HepG2 (cell line): ENCODE results near the gene PMVK. TPM values are rescaled to one million over a fixed set of nuclear protein-coding genes. Genes with fewer than 3 reads are reported as not detected.
A peak's percentile ranks its signal among the peaks of the same experiment; 100 is the strongest.

Source experiments
- ATAC-seq: fragments of 200-7000 bp; cut with Tn5 transposase; 3 replicates; pipeline ENCODE4 v1.9.1; 2020; ENCODE audit warnings: mild to moderate bottlenecking, moderate library complexity
- BruUV-seq: library from RNA; stranded (reverse); fragments of 400-500 nt; replicated peaks from 2 replicates; lab custom pipeline; 2021; lab: Mats Ljungman, UMichigan
- CTCF ChIA-PET: fragments of 300-600 bp; formaldehyde crosslinking; extraction: SDS; loops from one replicate; lab custom pipeline; 2021; ENCODE audit warnings: low total read pairs, inconsistent platforms, low intra/inter-chr PET ratio; lab: Yijun Ruan, JAX
- POLR2A ChIA-PET: fragments of 350-600 bp; sonication (Branson Sonifier 250); formaldehyde crosslinking; loops from one replicate; lab custom pipeline; 2020; ENCODE audit warnings: antibody characterized with exemption, inconsistent platforms; lab: Yijun Ruan, JAX
- DNase-seq: peaks from one replicate; pipeline ENCODE4 v3.0.0-alpha.2; 2015; ENCODE audit warnings: low spot score
- FAIRE-seq: peaks from 3 replicates; lab custom pipeline; 2011; peaks lifted over from hg19 to GRCh38; lab: Jason Lieb, UNC
- H2AFZ ChIP-seq: one replicate; pipeline ENCODE4 v1.6.1; 2011; ENCODE audit warnings: low read length, inconsistent platforms
- H3K27ac ChIP-seq: fragments of 300-600 bp; 3 replicates; pipeline ENCODE4 v1.8.0; 2011; ENCODE audit warnings: mixed run types, mild to moderate bottlenecking, mixed read lengths, low read length, inconsistent platforms; ENCODE audit not compliant: insufficient read depth; ENCODE audit errors: extremely low read length
- H3K27me3 ChIP-seq, 2 experiments: fragments of 200-600 bp in 1 of 2; 2 replicates in 1 of 2; 3 replicates in 1 of 2; pipeline versions ENCODE4 v1.6.0 to v1.8.0; 2011; ENCODE audit warnings: low read length in 2 of 2, mild to moderate bottlenecking in 2 of 2, moderate library complexity in 2 of 2, inconsistent platforms in 1 of 2; ENCODE audit not compliant: insufficient read depth in 2 of 2, control insufficient read depth in 1 of 2
- H3K36me3 ChIP-seq, 2 experiments: fragments of 200-600 bp in 1 of 2; replicated peaks in 1 of 2; 2 replicates in 1 of 2; 3 replicates in 1 of 2; pipeline versions ENCODE4 v1.5.1 to v1.8.0; 2011; ENCODE audit warnings: low read length in 2 of 2, inconsistent platforms in 1 of 2; ENCODE audit not compliant: insufficient read depth in 2 of 2, control insufficient read depth in 1 of 2
- H3K4me1 ChIP-seq: 2 replicates; pipeline ENCODE4 v1.5.1; 2012; ENCODE audit warnings: low read length, inconsistent platforms; ENCODE audit not compliant: insufficient read depth
- H3K4me2 ChIP-seq: 2 replicates; pipeline ENCODE4 v1.6.0; 2011; ENCODE audit warnings: low read depth, low read length, inconsistent platforms
- H3K4me3 ChIP-seq, 3 experiments: fragments of 200-600 bp in 1 of 3; sonication (generic), shearing (Covaris generic) in 1 of 3; replicated peaks in 1 of 3; 2 replicates each; pipeline ENCODE4 v1.5.1; 2011 to 2016; ENCODE audit warnings: low read length in 3 of 3, inconsistent platforms in 2 of 3, low read depth in 2 of 3, mild to moderate bottlenecking in 2 of 3, control low read depth in 1 of 3, mixed read lengths in 1 of 3; ENCODE audit not compliant: insufficient read depth in 1 of 3
- H3K79me2 ChIP-seq: one replicate; pipeline ENCODE4 v1.6.1; 2011; ENCODE audit warnings: low read length, inconsistent platforms; ENCODE audit not compliant: insufficient read depth
- H3K9ac ChIP-seq: 2 replicates; pipeline ENCODE4 v1.6.0; 2011; ENCODE audit warnings: mild to moderate bottlenecking, low read depth, low read length, inconsistent platforms; ENCODE audit not compliant: insufficient read depth
- H3K9me3 ChIP-seq: 2 replicates; pipeline ENCODE4 v1.5.1; 2012; ENCODE audit warnings: mild to moderate bottlenecking, low read length
- H4K20me1 ChIP-seq: 2 replicates; pipeline ENCODE4 v1.6.0; 2011; ENCODE audit warnings: inconsistent platforms, mild to moderate bottlenecking, low read length, moderate library complexity; ENCODE audit not compliant: insufficient read depth
- AKAP8 ChIP-seq: sonication (generic); formaldehyde crosslinking; IDR thresholded peaks from 2 replicates; pipeline ENCODE4 v1.5.1; 2020; ENCODE audit warnings: mild to moderate bottlenecking, missing genetic modification reagents
- FUBP1 ChIP-seq: sonication (generic); formaldehyde crosslinking; IDR thresholded peaks from 2 replicates; pipeline ENCODE4 v1.5.1; 2020; ENCODE audit warnings: missing genetic modification reagents, mild to moderate bottlenecking, borderline replicate concordance
- HNRNPLL ChIP-seq: fragments of 200-400 bp; formaldehyde crosslinking; IDR thresholded peaks from 2 replicates; pipeline ENCODE4 v1.6.1; 2017; ENCODE audit warnings: mild to moderate bottlenecking, low read depth, low read length; ENCODE audit not compliant: poor library complexity, severe bottlenecking
- MLXIP ChIP-seq: sonication (generic); formaldehyde crosslinking; IDR thresholded peaks from 2 replicates; pipeline ENCODE4 v1.9.0; 2021; ENCODE audit warnings: missing genetic modification reagents, borderline replicate concordance
- PREB ChIP-seq: sonication (generic); formaldehyde crosslinking; IDR thresholded peaks from 2 replicates; pipeline ENCODE4 v1.4.0; 2020; ENCODE audit warnings: missing genetic modification reagents
- RXRB ChIP-seq: IDR thresholded peaks from 2 replicates; pipeline ENCODE4 v1.6.1; 2016; ENCODE audit warnings: borderline replicate concordance, missing genetic modification reagents, missing compliant biosample characterization
- SMC3 ChIP-seq: IDR thresholded peaks from 2 replicates; pipeline ENCODE4 v1.6.1; 2011; ENCODE audit warnings: low read length, improper control_type of control experiment
- STAG1 ChIP-seq: sonication (generic); formaldehyde crosslinking; IDR thresholded peaks from 2 replicates; pipeline ENCODE4 v1.4.0; 2020; ENCODE audit warnings: missing genetic modification reagents
- YEATS4 ChIP-seq: sonication (generic); formaldehyde crosslinking; IDR thresholded peaks from 2 replicates; pipeline ENCODE4 v1.4.0; 2020; ENCODE audit warnings: missing genetic modification reagents, borderline replicate concordance
- ZEB1 ChIP-seq: IDR thresholded peaks from 2 replicates; pipeline ENCODE4 v1.6.1; 2012; ENCODE audit warnings: mild to moderate bottlenecking, low read depth, inconsistent platforms; ENCODE audit not compliant: insufficient replicate concordance
- ZFP36 ChIP-seq: fragments of 150-350 bp; IDR thresholded peaks from 2 replicates; pipeline ENCODE4 v1.6.1; 2018; ENCODE audit warnings: borderline replicate concordance, low read length, low read depth; ENCODE audit not compliant: partially characterized antibody
- ZKSCAN5 ChIP-seq: sonication (generic); formaldehyde crosslinking; IDR thresholded peaks from 2 replicates; pipeline ENCODE4 v1.5.1; 2020; ENCODE audit warnings: mild to moderate bottlenecking, missing genetic modification reagents
- ZNF556 ChIP-seq: sonication (generic); formaldehyde crosslinking; IDR thresholded peaks from 2 replicates; pipeline ENCODE4 v1.4.0; 2020; ENCODE audit warnings: mild to moderate bottlenecking, missing genetic modification reagents, borderline replicate concordance
- ZNF678 ChIP-seq: sonication (generic); formaldehyde crosslinking; IDR thresholded peaks from 2 replicates; pipeline ENCODE4 v1.4.0; 2020; ENCODE audit warnings: mild to moderate bottlenecking, missing genetic modification reagents
- WGBS: methylation state at CpG from one replicate; pipeline ENCODE4 v1.1.6; 2017; ENCODE audit warnings: low lambda C conversion rate; 5-methylcytosine and 5-hydroxymethylcytosine counted together
- in situ Hi-C: cut with HindIII; loops from 2 replicates; pipeline ENCODE4 v1.10.0; 2017; ENCODE audit warnings: low pct_unique_long_range_greater_than_20kb; ENCODE audit not compliant: extremely low pct_ligation_motif_present
- intact Hi-C: fragments of 100-400 bp; cut with micrococcal nuclease; formaldehyde crosslinking; loops from one replicate; pipeline ENCODE4 v1.10.0; 2022; ENCODE audit not compliant: unreplicated experiment
- polyA plus RNA-seq, 8 experiments: library from polyadenylated mRNA; depleted of rRNA in 3 of 8; stranded (reverse) in 7 of 8; unstranded in 1 of 8; fragments of >200 nt; fragmentation: Illumina TruSeq in 4 of 8; extraction: Trizol in 4 of 8; gene quantifications; 2 replicates each; pipeline versions ENCODE4 v1.2.1 to v1.2.3, GENCODE V29; 2011 to 2016; ENCODE audit warnings: low read depth in 4 of 8, missing spikeins in 1 of 8, mixed read lengths in 1 of 8; ENCODE audit not compliant: insufficient read depth in 1 of 8
- total RNA-seq, 5 experiments: library from RNA; depleted of rRNA; stranded (reverse); fragments of >200 nt; fragmentation: Illumina TruSeq; extraction: Trizol; gene quantifications; 2 replicates each; pipeline ENCODE4 v1.2.3, GENCODE V29; 2016; ENCODE audit warnings: low read depth in 1 of 5
- TF ChIP-seq, protein P1 (sequence below): sonication (generic); formaldehyde crosslinking; IDR thresholded peaks from 2 replicates; pipeline ENCODE4 v1.8.0; 2022; ENCODE audit warnings: mild to moderate bottlenecking, missing genetic modification reagents, moderate library complexity

Gene PMVK
- total and polyA plus RNA-seq, 2 of the 13 experiments (the other 11 are each of a cell fraction or from before 2014, with no cell fraction given): 3.9 to 12.6 TPM

DNA sequence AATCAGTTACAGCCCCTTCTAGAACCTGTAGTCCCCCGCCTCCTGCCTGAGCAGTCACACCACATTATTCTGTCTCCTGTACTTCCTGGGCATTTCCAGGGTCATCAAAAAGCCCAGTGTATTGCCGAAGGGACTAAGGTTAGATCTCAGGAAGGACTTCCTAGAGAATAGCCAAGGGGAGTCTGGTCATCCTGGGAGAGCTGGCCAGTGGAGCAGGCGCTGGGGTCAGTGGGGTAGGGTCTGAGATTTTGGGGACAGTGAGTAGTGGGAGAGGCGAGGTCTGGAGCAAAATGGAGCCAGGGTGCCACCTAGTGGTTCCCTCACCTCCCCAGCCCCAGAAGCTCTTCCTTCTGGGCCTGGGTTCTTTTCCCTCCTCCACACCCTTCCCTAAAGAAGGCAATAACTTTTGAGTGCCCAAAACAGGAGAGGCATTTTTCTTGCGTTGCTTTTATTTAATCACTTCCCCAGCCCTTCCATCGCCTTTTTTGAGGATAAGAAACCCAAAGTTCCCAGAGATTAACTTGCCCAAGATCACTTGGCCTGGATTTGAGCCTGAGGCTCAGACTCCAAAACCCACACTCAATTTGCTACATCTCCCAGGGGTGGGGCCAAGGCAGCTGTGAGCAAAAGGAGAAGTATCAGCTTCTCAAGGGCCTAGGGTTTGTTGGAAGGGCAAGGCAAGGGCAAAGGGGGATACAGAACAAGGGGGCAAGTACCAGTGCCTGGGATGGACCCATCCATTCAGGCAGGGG, 7.3 kb upstream of the PMVK start:
- in situ Hi-C loops: no loop called here
- ATAC-seq: peak; percentile 14; the same call in 1 of the 3 replicates
- Histone ChIP-seq H3K79me2 (no peaks in the 10 kb centered on the region), H3K4me1 (peaks cover 71% of the 10 kb centered on the region), H3K9me3 (no peaks in the 10 kb centered on the region), H3K9ac (peak overlapping the region; percentile 60), H3K36me3 (peaks cover 0 to 2% of the 10 kb centered on the region in 2 experiments; a peak in 2 of 5 replicates), H2AFZ (no peak overlapping the region), H4K20me1 (no peaks in the 10 kb centered on the region), H3K4me3 (peak overlapping the region in 1 of 3 experiments; percentile 27; a peak in 2 of 6 replicates), H3K27ac (peak overlapping the region; percentile 88), H3K27me3 (no peaks in the 10 kb centered on the region), H3K4me2 (peak overlapping the region; percentile 56)
- intact Hi-C loops: loop anchor here (1.0 kb wide), 1 partner anchor 38 kb away; no protein-coding TSS in a partner anchor
- FAIRE-seq: peak; percentile 51
- CTCF ChIA-PET: interaction anchor here (1.7 kb wide), 1 partner anchor 73 kb away, joined by 5 read pairs; no protein-coding TSS in a partner anchor
- no TSS peak for BruUV-seq
- 19% methylated on average over 5 of the region's 6 CpGs for WGBS
- DNase-seq: no peak
- POLR2A ChIA-PET: interaction anchor here (1.0 to 3.0 kb wide), 12 partner anchors 7 to 120 kb away, joined by 3 to 22 read pairs (median 5); partner anchors contain the start of genes EFNA4, PMVK and PYGO2
- TF ChIP-seq HNRNPLL (no peak), ZFP36 (no peak), FUBP1 (CRISPR knock-in tag) (no peak), RXRB (peak; percentile 29; the same call in 1 of the 2 replicates), ZKSCAN5 (CRISPR knock-in tag) (no peak), AKAP8 (CRISPR knock-in tag) (no peak), SMC3 (peak; percentile 71), ZEB1 (peak; percentile 36), ZNF678 (no peak), STAG1 (peak; percentile 74), YEATS4 (CRISPR knock-in tag) (no peak), ZNF556 (CRISPR knock-in tag) (no peak), MLXIP (no peak), PREB (CRISPR knock-in tag) (no peak)
- TF ChIP-seq, protein P1, sequence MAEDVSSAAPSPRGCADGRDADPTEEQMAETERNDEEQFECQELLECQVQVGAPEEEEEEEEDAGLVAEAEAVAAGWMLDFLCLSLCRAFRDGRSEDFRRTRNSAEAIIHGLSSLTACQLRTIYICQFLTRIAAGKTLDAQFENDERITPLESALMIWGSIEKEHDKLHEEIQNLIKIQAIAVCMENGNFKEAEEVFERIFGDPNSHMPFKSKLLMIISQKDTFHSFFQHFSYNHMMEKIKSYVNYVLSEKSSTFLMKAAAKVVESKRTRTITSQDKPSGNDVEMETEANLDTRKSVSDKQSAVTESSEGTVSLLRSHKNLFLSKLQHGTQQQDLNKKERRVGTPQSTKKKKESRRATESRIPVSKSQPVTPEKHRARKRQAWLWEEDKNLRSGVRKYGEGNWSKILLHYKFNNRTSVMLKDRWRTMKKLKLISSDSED (CRISPR knock-in tag): no peak
